ENCODE results near the gene CBX6.
A peak's percentile ranks its signal among the peaks of the same experiment; 100 is the strongest.
"Not testable (repeated sequence)": the region's sequence is repeated elsewhere in the genome, so short reads cannot be mapped to it uniquely, and the experiment has no call there.

CBX6 gene

DNA sequence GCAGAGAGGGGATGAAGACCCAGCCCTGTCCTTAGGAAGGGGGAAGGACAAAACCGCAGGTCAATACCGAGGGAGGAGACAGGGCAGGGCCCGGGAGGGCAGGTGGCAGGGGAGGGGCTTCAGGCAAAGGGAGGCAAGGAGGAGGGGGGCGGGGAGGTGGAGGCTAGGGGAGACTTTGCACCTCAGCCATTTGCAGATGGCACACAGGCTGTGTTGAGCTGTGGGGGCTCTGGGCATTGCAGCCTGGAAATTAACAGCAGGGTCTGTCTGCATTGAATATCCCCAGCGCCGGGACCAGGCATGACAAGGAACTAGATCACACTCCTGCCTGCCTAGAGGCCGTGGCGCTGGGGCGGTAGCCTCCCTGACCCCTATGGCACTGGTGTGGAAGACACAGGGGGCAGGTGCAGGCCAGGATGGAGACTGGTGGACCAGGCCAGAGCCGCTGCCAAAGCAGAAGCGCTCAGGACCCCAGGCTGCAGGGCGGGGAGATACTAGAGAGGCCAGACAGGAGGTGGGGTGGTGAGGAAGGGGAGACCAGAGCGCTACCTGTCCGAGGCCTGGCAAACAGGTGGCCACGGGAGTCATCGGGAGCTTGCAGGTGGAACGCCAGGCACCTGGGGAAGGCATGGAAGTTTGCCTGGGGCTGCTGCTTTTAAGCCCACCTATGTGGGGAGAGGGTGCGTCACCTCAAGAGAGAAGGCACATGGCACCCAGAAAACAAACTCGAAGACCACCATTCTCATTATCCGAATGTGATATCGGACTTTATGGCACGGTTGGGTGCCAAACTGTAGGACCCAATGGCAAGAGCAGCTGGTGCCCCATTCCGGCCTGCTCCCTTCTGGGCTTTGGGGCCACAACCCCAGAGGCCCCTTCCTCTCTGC is 11.5 kb downstream of the CBX6 start:
- no peak overlapping the region for H2BK12ac ChIP-seq (ENCODE audit: low read length)
- H3K4ac ChIP-seq (ENCODE audit: low read length): no peak overlapping the region
- no peak overlapping the region for H2AFZ ChIP-seq (ENCODE audit: low read length)
- H3K27me3 ChIP-seq (ENCODE audit: control insufficient read depth in 3 of 3, insufficient read depth in 3 of 3, low read depth in 1 of 3, low read length in 3 of 3): peaks cover 0 to 10% (median 0%) of the 10 kb centered on the region in 3 experiments
- peak overlapping the region; percentile 0 for H2AK5ac ChIP-seq (ENCODE audit: low read depth, low read length)
- H3K18ac ChIP-seq (ENCODE audit: low read length): peak overlapping the region; percentile 90
- no peak overlapping the region for H2BK120ac ChIP-seq (ENCODE audit: low read depth, low read length)
- peak overlapping the region; percentile 94 for H3K23ac ChIP-seq (ENCODE audit: low read depth, low read length, poor library complexity)
- H3K9me3 ChIP-seq (replicated peaks in 1 of 2; ENCODE audit: control insufficient read depth in 2 of 2, insufficient read depth in 1 of 2, low read depth in 1 of 2, low read length in 2 of 2): no peaks in the 10 kb centered on the region
- H3K4me3 ChIP-seq (ENCODE audit: low read length in 2 of 2): no peak overlapping the region
- H3K79me1 ChIP-seq (ENCODE audit: low read depth, low read length): peaks cover 9% of the 10 kb centered on the region
- peaks cover 9 to 43% of the 10 kb centered on the region in 2 donors for H3K4me1 ChIP-seq (ENCODE audit: control insufficient read depth in 2 of 2, insufficient read depth in 1 of 2, low read depth in 1 of 2, low read length in 2 of 2)
- H2BK15ac ChIP-seq (ENCODE audit: low read length): peak overlapping the region; percentile 31
- no peak overlapping the region for H4K8ac ChIP-seq (ENCODE audit: low read depth, low read length)
- no CpG with 5 or more reads among the region's 23 CpGs for WGBS, 2 donors (ENCODE audit: extremely low coverage in 2 of 2, insufficient read length in 2 of 2, insufficient replicate concordance in 1 of 2)
- H3K4me2 ChIP-seq (ENCODE audit: insufficient read depth, low read length, poor library complexity, severe bottlenecking): no peak overlapping the region
- no peak overlapping the region for H3K14ac ChIP-seq (ENCODE audit: low read length)
- H2BK5ac ChIP-seq (ENCODE audit: low read length): peak overlapping the region; percentile 42
- DNase-seq (ENCODE audit: low spot score): no peak
- no peak overlapping the region for H3K27ac ChIP-seq (replicated peaks; ENCODE audit: low read length)
- H4K91ac ChIP-seq (ENCODE audit: low read depth, low read length, poor library complexity): no peak overlapping the region
- H3K36me3 ChIP-seq (replicated peaks in 1 of 2; ENCODE audit: control insufficient read depth in 2 of 2, insufficient read depth in 2 of 2, low read length in 2 of 2): peaks cover 7 to 13% of the 10 kb centered on the region in 2 donors
- H3K9ac ChIP-seq (ENCODE audit: low read depth, low read length, poor library complexity): peak overlapping the region; percentile 72

DNA sequence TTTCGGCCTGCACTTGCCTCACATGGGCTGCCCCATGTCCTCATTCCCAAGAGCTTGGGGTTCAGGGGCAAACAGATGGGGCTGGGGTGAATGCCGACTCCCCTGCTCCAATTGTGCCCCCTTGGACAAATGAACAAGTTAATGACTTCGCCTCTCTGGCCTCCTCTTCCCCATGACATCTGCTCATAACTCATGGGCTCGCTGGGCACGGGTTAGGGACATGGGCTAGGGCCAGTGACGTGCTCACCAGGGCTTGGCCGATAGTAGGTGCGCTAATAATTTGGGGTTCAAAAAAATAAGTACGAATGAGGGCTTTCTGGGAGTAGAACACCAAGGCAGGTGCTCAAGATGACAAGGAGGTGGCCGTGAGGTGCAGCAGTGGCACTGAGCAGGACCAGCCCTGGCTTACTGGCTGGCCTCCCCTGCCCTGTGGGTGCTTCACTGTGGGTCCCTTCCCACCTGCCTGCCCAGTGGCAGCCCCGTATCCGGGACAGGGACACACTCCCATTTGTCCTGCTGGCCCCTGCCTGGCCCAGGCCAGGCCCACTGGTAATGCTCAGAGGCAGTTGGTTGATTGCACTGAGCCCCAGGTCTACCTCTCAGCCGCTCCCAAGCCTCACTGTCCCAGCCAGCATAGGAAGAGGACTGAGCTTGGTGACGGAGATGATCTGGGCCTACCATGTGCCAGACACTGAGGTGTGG is 12.3 kb downstream of the CBX6 start:
- H2BK120ac ChIP-seq (ENCODE audit: low read depth, low read length): no peak overlapping the region
- peaks cover 6% of the 10 kb centered on the region for H3K79me1 ChIP-seq (ENCODE audit: low read depth, low read length)
- H3K14ac ChIP-seq (ENCODE audit: low read length): no peak overlapping the region
- no peak overlapping the region for H2AFZ ChIP-seq (ENCODE audit: low read length)
- H3K18ac ChIP-seq (ENCODE audit: low read length): peak overlapping the region; percentile 50
- peaks cover 9 to 39% of the 10 kb centered on the region in 2 donors for H3K4me1 ChIP-seq (ENCODE audit: control insufficient read depth in 2 of 2, insufficient read depth in 1 of 2, low read depth in 1 of 2, low read length in 2 of 2)
- no peak overlapping the region for H4K91ac ChIP-seq (ENCODE audit: low read depth, low read length, poor library complexity)
- H2AK5ac ChIP-seq (ENCODE audit: low read depth, low read length): peak overlapping the region; percentile 83
- H4K8ac ChIP-seq (ENCODE audit: low read depth, low read length): no peak overlapping the region
- no peak overlapping the region for H3K4ac ChIP-seq (ENCODE audit: low read length)
- no peak overlapping the region for H3K4me2 ChIP-seq (ENCODE audit: insufficient read depth, low read length, poor library complexity, severe bottlenecking)
- H3K4me3 ChIP-seq (ENCODE audit: low read length in 2 of 2): peak overlapping the region in 1 of 2 donors; percentile 6
- H3K9me3 ChIP-seq (replicated peaks in 1 of 2; ENCODE audit: control insufficient read depth in 2 of 2, insufficient read depth in 1 of 2, low read depth in 1 of 2, low read length in 2 of 2): no peaks in the 10 kb centered on the region
- peak overlapping the region; percentile 69 for H2BK5ac ChIP-seq (ENCODE audit: low read length)
- no peak overlapping the region for H2BK12ac ChIP-seq (ENCODE audit: low read length)
- no peak overlapping the region for H3K23ac ChIP-seq (ENCODE audit: low read depth, low read length, poor library complexity)
- no peak overlapping the region for H3K9ac ChIP-seq (ENCODE audit: low read depth, low read length, poor library complexity)
- H3K27me3 ChIP-seq (ENCODE audit: control insufficient read depth in 3 of 3, insufficient read depth in 3 of 3, low read depth in 1 of 3, low read length in 3 of 3): peaks cover 0 to 10% (median 0%) of the 10 kb centered on the region in 3 experiments
- DNase-seq (ENCODE audit: low spot score): no peak
- peaks cover 0 to 5% of the 10 kb centered on the region in 2 donors for H3K36me3 ChIP-seq (replicated peaks in 1 of 2; ENCODE audit: control insufficient read depth in 2 of 2, insufficient read depth in 2 of 2, low read length in 2 of 2)
- no peak overlapping the region for H3K27ac ChIP-seq (replicated peaks; ENCODE audit: low read length)
- H2BK15ac ChIP-seq (ENCODE audit: low read length): no peak overlapping the region
- no CpG with 5 or more reads among the region's 14 CpGs for WGBS, 2 donors (ENCODE audit: extremely low coverage in 2 of 2, insufficient read length in 2 of 2, insufficient replicate concordance in 1 of 2)

DNA sequence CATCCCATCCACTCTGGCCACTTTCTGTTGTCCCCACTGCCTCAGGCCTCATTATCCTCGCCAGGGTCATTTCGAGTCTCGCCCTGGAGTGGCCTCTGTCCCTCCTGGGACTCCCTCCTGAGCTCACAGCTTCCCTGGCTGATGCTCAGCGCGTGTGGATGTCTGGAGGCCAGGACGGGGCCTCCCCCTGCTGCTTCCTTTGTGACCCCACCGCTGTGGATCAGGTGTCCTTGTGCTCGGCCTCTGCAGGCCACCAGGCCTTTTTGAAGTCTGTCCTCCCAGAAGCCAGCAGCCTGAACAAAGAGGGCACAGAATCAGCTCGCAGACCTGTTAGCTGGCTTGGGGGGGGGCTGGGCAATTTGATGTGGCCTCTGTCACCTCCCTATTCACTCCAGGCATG is 13.5 kb downstream of the CBX6 start:
- Histone ChIP-seq H3K4ac (ENCODE audit: low read length) (no peak overlapping the region), H2AFZ (ENCODE audit: low read length) (peak overlapping the region; percentile 14), H2AK5ac (ENCODE audit: low read depth, low read length) (no peak overlapping the region), H3K9ac (ENCODE audit: low read depth, low read length, poor library complexity) (no peak overlapping the region), H3K36me3 (replicated peaks in 1 of 2; ENCODE audit: control insufficient read depth in 2 of 2, insufficient read depth in 2 of 2, low read length in 2 of 2) (no peaks in the 10 kb centered on the region), H3K4me2 (ENCODE audit: insufficient read depth, low read length, poor library complexity, severe bottlenecking) (no peak overlapping the region), H3K14ac (ENCODE audit: low read length) (no peak overlapping the region), H2BK120ac (ENCODE audit: low read depth, low read length) (no peak overlapping the region), H2BK12ac (ENCODE audit: low read length) (no peak overlapping the region), H3K18ac (ENCODE audit: low read length) (peak overlapping the region; percentile 33), H3K4me1 (ENCODE audit: control insufficient read depth in 2 of 2, insufficient read depth in 1 of 2, low read depth in 1 of 2, low read length in 2 of 2) (peaks cover 11 to 39% of the 10 kb centered on the region in 2 donors), H2BK5ac (ENCODE audit: low read length) (no peak overlapping the region), H4K91ac (ENCODE audit: low read depth, low read length, poor library complexity) (no peak overlapping the region), H3K79me1 (ENCODE audit: low read depth, low read length) (peaks cover under 1% of the 10 kb centered on the region), H3K27me3 (ENCODE audit: control insufficient read depth in 3 of 3, insufficient read depth in 3 of 3, low read depth in 1 of 3, low read length in 3 of 3) (peaks cover 0 to 10% (median 0%) of the 10 kb centered on the region in 3 experiments), H4K8ac (ENCODE audit: low read depth, low read length) (no peak overlapping the region), H3K23ac (ENCODE audit: low read depth, low read length, poor library complexity) (no peak overlapping the region), H2BK15ac (ENCODE audit: low read length) (no peak overlapping the region), H3K9me3 (replicated peaks in 1 of 2; ENCODE audit: control insufficient read depth in 2 of 2, insufficient read depth in 1 of 2, low read depth in 1 of 2, low read length in 2 of 2) (no peaks in the 10 kb centered on the region), H3K27ac (replicated peaks; ENCODE audit: low read length) (peak overlapping the region; percentile 25), H3K4me3 (ENCODE audit: low read length in 2 of 2) (no peak overlapping the region)
- no peak for DNase-seq (ENCODE audit: low spot score)
- no CpG with 5 or more reads among the region's 9 CpGs for WGBS, 2 donors (ENCODE audit: extremely low coverage in 2 of 2, insufficient read length in 2 of 2, insufficient replicate concordance in 1 of 2)

DNA sequence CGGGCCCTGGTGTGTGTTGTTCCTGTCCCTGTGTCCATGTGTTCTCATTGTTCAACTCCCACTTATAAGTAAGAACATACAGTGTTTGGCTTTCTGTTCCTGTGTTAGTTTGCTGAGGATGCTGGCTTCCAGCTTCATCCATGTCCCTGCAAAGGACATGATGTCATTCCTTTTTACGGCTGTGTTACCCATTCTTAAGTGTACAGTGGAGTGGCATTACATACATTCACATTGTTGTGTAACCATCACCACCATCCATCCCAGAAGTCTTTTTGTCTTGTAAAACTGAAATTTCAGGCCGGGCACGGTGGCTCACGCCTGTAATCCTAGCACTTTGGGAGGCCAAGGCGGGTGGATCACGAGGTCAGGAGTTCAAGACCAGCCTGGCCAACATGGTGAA is 17.5 kb downstream of the CBX6 start:
- H3K4ac ChIP-seq (ENCODE audit: low read length); H3K9ac ChIP-seq (ENCODE audit: low read depth, low read length, poor library complexity); H3K36me3 ChIP-seq (replicated peaks in 1 of 2; ENCODE audit: control insufficient read depth in 2 of 2, insufficient read depth in 2 of 2, low read length in 2 of 2); H3K4me2 ChIP-seq (ENCODE audit: insufficient read depth, low read length, poor library complexity, severe bottlenecking); DNase-seq (ENCODE audit: low spot score); H3K4me3 ChIP-seq (ENCODE audit: low read length in 2 of 2); H3K23ac ChIP-seq (ENCODE audit: low read depth, low read length, poor library complexity); H3K79me1 ChIP-seq (ENCODE audit: low read depth, low read length); H2BK5ac ChIP-seq (ENCODE audit: low read length); H2AFZ ChIP-seq (ENCODE audit: low read length); H4K91ac ChIP-seq (ENCODE audit: low read depth, low read length, poor library complexity); H2AK5ac ChIP-seq (ENCODE audit: low read depth, low read length); H2BK120ac ChIP-seq (ENCODE audit: low read depth, low read length); H3K27ac ChIP-seq (replicated peaks; ENCODE audit: low read length); H3K18ac ChIP-seq (ENCODE audit: low read length); H3K14ac ChIP-seq (ENCODE audit: low read length); H4K8ac ChIP-seq (ENCODE audit: low read depth, low read length); H2BK15ac ChIP-seq (ENCODE audit: low read length); H2BK12ac ChIP-seq (ENCODE audit: low read length); H3K9me3 ChIP-seq (replicated peaks in 1 of 2; ENCODE audit: control insufficient read depth in 2 of 2, insufficient read depth in 1 of 2, low read depth in 1 of 2, low read length in 2 of 2): not testable (repeated sequence)
- no CpG with 5 or more reads among the region's 7 CpGs for WGBS, 2 donors (ENCODE audit: extremely low coverage in 2 of 2, insufficient read length in 2 of 2, insufficient replicate concordance in 1 of 2)
- H3K27me3 ChIP-seq (ENCODE audit: control insufficient read depth in 3 of 3, insufficient read depth in 3 of 3, low read depth in 1 of 3, low read length in 3 of 3): peaks cover 0 to 46% (median 0%) of the 10 kb centered on the region in 3 experiments
- peaks cover 10 to 24% of the 10 kb centered on the region in 2 donors for H3K4me1 ChIP-seq (ENCODE audit: control insufficient read depth in 2 of 2, insufficient read depth in 1 of 2, low read depth in 1 of 2, low read length in 2 of 2)
